DOHH2 (cell line): ENCODE data around the gene ERVK3-1.

Experiments used
- H3F3A ChIP-seq: fragments of 200-600 bp; sonication (generic), shearing (Covaris generic); 2 replicates; pipeline ENCODE4 v1.6.0; 2016; ENCODE audit warnings: antibody characterized with exemption, mild to moderate bottlenecking; ENCODE audit not compliant: control insufficient read depth, insufficient read depth
- H3K27ac ChIP-seq: fragments of 200-600 bp; sonication (generic); 2 replicates; pipeline ENCODE4 v1.5.1; 2014; ENCODE audit warnings: low read depth, mild to moderate bottlenecking, low read length, moderate library complexity
- H3K27me3 ChIP-seq: fragments of 200-600 bp; sonication (generic); 2 replicates; pipeline ENCODE4 v1.6.1; 2014; ENCODE audit warnings: mild to moderate bottlenecking, low read length, mixed read lengths; ENCODE audit not compliant: control insufficient read depth
- H3K36me3 ChIP-seq: fragments of 200-600 bp; sonication (generic); 2 replicates; pipeline ENCODE4 v1.6.1; 2014; ENCODE audit warnings: mild to moderate bottlenecking, low read length, moderate library complexity, mixed read lengths; ENCODE audit not compliant: control insufficient read depth
- H3K4me1 ChIP-seq: fragments of 200-600 bp; sonication (generic); 2 replicates; pipeline ENCODE4 v1.6.1; 2014; ENCODE audit warnings: mild to moderate bottlenecking, low read length, mixed read lengths; ENCODE audit not compliant: control insufficient read depth
- H3K4me2 ChIP-seq: fragments of 200-600 bp; sonication (generic); 2 replicates; pipeline ENCODE4 v1.6.0; 2014; ENCODE audit warnings: mild to moderate bottlenecking, low read length, moderate library complexity
- H3K4me3 ChIP-seq: fragments of 200-600 bp; sonication (generic); 2 replicates; pipeline ENCODE4 v1.5.1; 2014; ENCODE audit warnings: mild to moderate bottlenecking, low read length, mixed read lengths
- H3K79me2 ChIP-seq: fragments of 200-600 bp; sonication (generic); 2 replicates; pipeline ENCODE4 v1.6.1; 2014; ENCODE audit warnings: mild to moderate bottlenecking, low read length, mixed read lengths; ENCODE audit not compliant: control insufficient read depth
- H3K9me2 ChIP-seq: fragments of 200-600 bp; sonication (generic); replicated peaks from 2 replicates; pipeline ENCODE4 v1.6.1; 2014; ENCODE audit warnings: mild to moderate bottlenecking, low read length, mixed read lengths; ENCODE audit not compliant: control insufficient read depth
- H3K9me3 ChIP-seq: fragments of 200-600 bp; sonication (generic); 2 replicates; pipeline ENCODE4 v1.6.1; 2014; ENCODE audit warnings: antibody characterized with exemption, low read length, mixed read lengths; ENCODE audit not compliant: control insufficient read depth, insufficient read depth
- H4K20me1 ChIP-seq: fragments of 200-600 bp; sonication (generic); 2 replicates; pipeline ENCODE4 v1.6.0; 2014; ENCODE audit warnings: low read depth, mild to moderate bottlenecking, antibody characterized with exemption, low read length, moderate library complexity; ENCODE audit not compliant: control insufficient read depth, insufficient read depth
- CTCF ChIP-seq: fragments of 200-600 bp; sonication (generic); IDR thresholded peaks from one replicate; pipeline ENCODE4 v1.5.1; 2014; ENCODE audit warnings: antibody characterized with exemption, mild to moderate bottlenecking, low read depth, low read length; ENCODE audit not compliant: poor library complexity, severe bottlenecking
- EZH2phosphoT487 ChIP-seq: fragments of 200-600 bp; sonication (generic); IDR thresholded peaks from 2 replicates; pipeline ENCODE4 v1.6.1; 2017; ENCODE audit warnings: borderline replicate concordance, mild to moderate bottlenecking, antibody characterized with exemption, low read length, moderate library complexity, mixed read lengths

The ERVK3-1 gene

DNA sequence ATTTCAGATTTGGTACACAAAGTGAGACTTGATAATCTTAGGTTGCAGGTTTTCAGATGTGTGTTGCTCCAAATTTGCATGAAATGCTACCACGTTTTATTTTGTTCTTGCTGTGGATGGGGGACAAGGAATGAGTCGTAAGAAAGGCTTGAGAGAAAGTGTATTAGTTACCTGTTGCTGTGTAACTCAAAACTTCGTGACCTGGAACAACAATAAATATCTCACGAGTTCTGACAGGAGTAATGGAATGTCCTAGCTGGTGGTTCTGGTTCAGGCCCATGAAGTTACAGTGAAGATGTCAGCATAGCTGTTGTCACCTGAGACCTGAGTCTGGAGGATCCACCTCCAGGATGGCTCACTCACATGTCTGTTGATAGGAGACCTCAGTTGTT is 25.3 kb upstream of the ERVK3-1 start:
- no peaks in the 10 kb centered on the region for H3K27me3 ChIP-seq
- peaks cover 16% of the 10 kb centered on the region for H3K36me3 ChIP-seq
- H3K4me1 ChIP-seq, result peaks cover 13% of the 10 kb centered on the region
- H4K20me1 ChIP-seq, result no peaks in the 10 kb centered on the region
- peaks cover 8% of the 10 kb centered on the region for H3K9me3 ChIP-seq
- H3K9me2 ChIP-seq, result no peaks in the 10 kb centered on the region
- peak overlapping the region; percentile 87 for H3K4me2 ChIP-seq
- no peaks in the 10 kb centered on the region for H3F3A ChIP-seq
- peak overlapping the region; percentile 83 for H3K4me3 ChIP-seq
- no peak overlapping the region for H3K27ac ChIP-seq
- peaks cover 32% of the 10 kb centered on the region for H3K79me2 ChIP-seq
- TF ChIP-seq CTCF, result no peak

- Histone ChIP-seq H4K20me1 (no peaks in the 10 kb centered on the region), H3K4me3 (no peak overlapping the region), H3K4me1 (peaks cover 10% of the 10 kb centered on the region), H3K9me3 (peaks cover 2% of the 10 kb centered on the region; the same call in 1 of the 2 replicates), H3K36me3 (peaks cover 49% of the 10 kb centered on the region), H3K4me2 (no peak overlapping the region), H3K79me2 (peaks cover 24% of the 10 kb centered on the region), H3F3A (no peaks in the 10 kb centered on the region), H3K27me3 (no peaks in the 10 kb centered on the region), H3K9me2 (no peaks in the 10 kb centered on the region), H3K27ac (no peak overlapping the region)
- no peak for TF ChIP-seq CTCF
- TF ChIP-seq EZH2phosphoT487, result no peak
Measured at GRCh38 chr19:58284199-58284598, 21.0 kb upstream of the ERVK3-1 start.

DNA sequence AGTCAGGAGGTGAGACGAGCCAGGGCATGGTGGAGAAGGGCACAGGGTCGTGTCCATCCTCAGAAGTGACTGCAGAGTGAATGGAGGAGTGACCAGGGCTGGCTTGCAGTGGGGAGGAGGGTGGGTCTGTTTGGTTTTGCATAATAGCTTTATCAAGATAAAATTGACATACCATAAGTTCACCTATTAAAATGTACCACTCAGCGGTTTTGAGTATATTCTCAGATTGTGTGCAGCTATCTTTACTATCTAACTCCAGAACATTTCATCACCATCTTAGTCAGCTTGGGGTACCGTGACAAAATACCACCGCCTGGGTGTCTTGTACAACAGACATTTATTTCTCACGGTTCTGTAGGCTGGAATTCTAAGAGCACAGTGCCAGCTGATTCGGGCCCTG is 13.2 kb upstream of the ERVK3-1 start:
- Histone ChIP-seq H3F3A (no peaks in the 10 kb centered on the region), H4K20me1 (no peaks in the 10 kb centered on the region), H3K27ac (no peak overlapping the region), H3K4me3 (no peak overlapping the region), H3K36me3 (peaks cover 75% of the 10 kb centered on the region), H3K9me2 (no peaks in the 10 kb centered on the region), H3K4me1 (no peaks in the 10 kb centered on the region), H3K79me2 (no peaks in the 10 kb centered on the region), H3K9me3 (peaks cover 30% of the 10 kb centered on the region; the same call in 1 of the 2 replicates), H3K4me2 (no peak overlapping the region), H3K27me3 (no peaks in the 10 kb centered on the region)
- TF ChIP-seq EZH2phosphoT487, result no peak
- no peak for TF ChIP-seq CTCF
